Measurements from ENCODE around the gene RAB3IL1. TPM values are rescaled to one million over a fixed set of nuclear protein-coding genes. Genes with fewer than 3 reads are reported as not detected.

The RAB3IL1 gene
- total RNA-seq, 1 donor = 15.9 TPM

GRCh38 chr11:61957021-61957770 is 39.8 kb upstream of the RAB3IL1 start:
- H4K20me1 ChIP-seq (ENCODE audit: insufficient read depth, low read length) = peaks cover 4% of the 10 kb centered on the region
- no peak overlapping the region for H3K4me2 ChIP-seq (ENCODE audit: insufficient read depth, low read length)
- DNase-seq (ENCODE audit: insufficient read length, low spot score, missing footprints) = no peak
- no peaks in the 10 kb centered on the region for H3K27me3 ChIP-seq (ENCODE audit: insufficient read depth, low read length)
- H3K4me3 ChIP-seq (ENCODE audit: insufficient read depth, low read length) = no peak overlapping the region
- no peak for TF ChIP-seq CTCF (IDR thresholded peaks at IDR 0.05; ENCODE audit: extremely low read depth, low read depth, low read length)
- peaks cover 20% of the 10 kb centered on the region for H3K4me1 ChIP-seq (ENCODE audit: insufficient read depth, low read length)
- H2AFZ ChIP-seq (ENCODE audit: low read length) = no peak overlapping the region
- H3K36me3 ChIP-seq (ENCODE audit: insufficient read depth, low read length) = peaks cover 3% of the 10 kb centered on the region
- H3K79me2 ChIP-seq (ENCODE audit: insufficient read depth, low read length) = peaks cover 5% of the 10 kb centered on the region
- no peaks in the 10 kb centered on the region for H3K9me3 ChIP-seq (ENCODE audit: low read depth, low read length)
- no peak overlapping the region for H3K27ac ChIP-seq (ENCODE audit: low read depth, low read length)

DNA sequence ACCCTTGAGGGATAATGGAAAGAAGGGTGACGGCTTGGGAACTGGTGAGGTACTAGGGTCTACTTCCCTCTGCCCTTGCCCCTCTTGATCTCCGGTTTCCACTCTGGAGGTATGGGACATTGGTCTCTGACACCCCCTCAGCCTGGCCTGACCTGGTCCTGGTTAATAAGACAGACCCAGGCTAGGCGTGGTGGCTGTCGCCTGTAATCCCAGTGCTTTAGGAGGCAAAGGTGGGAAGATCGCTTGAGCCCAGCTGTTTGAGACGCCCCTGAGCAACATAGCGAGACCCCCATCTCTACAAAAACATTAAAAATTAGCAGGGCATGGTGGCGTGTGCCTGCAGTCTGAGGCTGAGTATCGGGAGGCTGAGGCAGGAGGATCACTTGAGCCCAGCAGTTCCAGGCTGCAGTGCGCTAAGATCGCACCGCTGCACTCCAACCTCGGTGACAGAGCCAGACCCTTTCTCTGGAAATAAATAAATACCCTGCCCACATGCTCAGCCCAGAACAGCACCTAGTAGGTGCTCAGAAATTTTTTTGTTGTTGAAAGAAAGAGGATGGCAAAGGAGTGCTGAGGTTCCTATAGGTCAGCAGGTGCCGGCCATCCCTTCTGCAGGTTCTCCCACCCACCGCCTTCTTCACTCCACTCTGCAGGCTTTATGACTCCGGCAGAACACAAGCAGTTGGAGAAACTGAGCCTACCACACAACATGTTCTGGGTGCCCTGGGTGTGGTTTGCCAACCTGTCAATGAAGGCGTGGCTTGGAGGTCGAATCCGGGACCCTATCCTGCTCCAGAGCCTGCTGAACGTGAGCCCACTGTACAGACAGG is 39.0 kb upstream of the RAB3IL1 start:
- no peaks in the 10 kb centered on the region for H3K9me3 ChIP-seq (ENCODE audit: low read depth, low read length)
- H3K27me3 ChIP-seq (ENCODE audit: insufficient read depth, low read length) = no peaks in the 10 kb centered on the region
- H3K4me3 ChIP-seq (ENCODE audit: insufficient read depth, low read length) = peak overlapping the region; percentile 67
- peaks cover 17% of the 10 kb centered on the region for H3K4me1 ChIP-seq (ENCODE audit: insufficient read depth, low read length)
- peaks cover 5% of the 10 kb centered on the region for H3K79me2 ChIP-seq (ENCODE audit: insufficient read depth, low read length)
- peak overlapping the region; percentile 85 for H3K4me2 ChIP-seq (ENCODE audit: insufficient read depth, low read length)
- TF ChIP-seq CTCF (IDR thresholded peaks at IDR 0.05; ENCODE audit: extremely low read depth, low read depth, low read length) = no peak
- no peak for DNase-seq (ENCODE audit: insufficient read length, low spot score, missing footprints)
- H3K36me3 ChIP-seq (ENCODE audit: insufficient read depth, low read length) = peaks cover 3% of the 10 kb centered on the region
- no peak overlapping the region for H2AFZ ChIP-seq (ENCODE audit: low read length)
- H3K27ac ChIP-seq (ENCODE audit: low read depth, low read length) = no peak overlapping the region
- H4K20me1 ChIP-seq (ENCODE audit: insufficient read depth, low read length) = peaks cover 2% of the 10 kb centered on the region

GRCh38 chr11:61955422-61956135 is 38.2 kb upstream of the RAB3IL1 start:
- Histone ChIP-seq H3K79me2 (ENCODE audit: insufficient read depth, low read length) (peaks cover 5% of the 10 kb centered on the region), H3K27me3 (ENCODE audit: insufficient read depth, low read length) (no peaks in the 10 kb centered on the region), H3K36me3 (ENCODE audit: insufficient read depth, low read length) (peaks cover 3% of the 10 kb centered on the region), H3K4me1 (ENCODE audit: insufficient read depth, low read length) (peaks cover 14% of the 10 kb centered on the region), H3K9me3 (ENCODE audit: low read depth, low read length) (no peaks in the 10 kb centered on the region), H3K4me3 (ENCODE audit: insufficient read depth, low read length) (peak overlapping the region; percentile 67), H3K4me2 (ENCODE audit: insufficient read depth, low read length) (peak overlapping the region; percentile 85), H3K27ac (ENCODE audit: low read depth, low read length) (peak overlapping the region; percentile 40), H2AFZ (ENCODE audit: low read length) (peak overlapping the region; percentile 87), H4K20me1 (ENCODE audit: insufficient read depth, low read length) (no peaks in the 10 kb centered on the region)
- TF ChIP-seq CTCF (IDR thresholded peaks at IDR 0.05; ENCODE audit: extremely low read depth, low read depth, low read length) = no peak
- no peak for DNase-seq (ENCODE audit: insufficient read length, low spot score, missing footprints)
